SU-DHL-6 (cell line): ENCODE results near the gene NACAD.

Source experiments
- EZH2phosphoT487 ChIP-seq: fragments of 200-600 bp; sonication (generic), shearing (Covaris generic); conservative IDR thresholded peaks from 2 replicates; pipeline ENCODE4 v1.6.1; 2018; ENCODE audit warnings: mild to moderate bottlenecking, antibody characterized with exemption, low read length, moderate library complexity, mixed read lengths
- TF ChIP-seq, protein P1 (sequence below): fragments of 200-600 bp; sonication (generic); IDR thresholded peaks from one replicate; pipeline ENCODE4 v1.5.1; 2017; ENCODE audit warnings: antibody characterized with exemption, mild to moderate bottlenecking, low read length, moderate library complexity; ENCODE audit not compliant: insufficient read depth, poor library complexity, severe bottlenecking

DNA sequence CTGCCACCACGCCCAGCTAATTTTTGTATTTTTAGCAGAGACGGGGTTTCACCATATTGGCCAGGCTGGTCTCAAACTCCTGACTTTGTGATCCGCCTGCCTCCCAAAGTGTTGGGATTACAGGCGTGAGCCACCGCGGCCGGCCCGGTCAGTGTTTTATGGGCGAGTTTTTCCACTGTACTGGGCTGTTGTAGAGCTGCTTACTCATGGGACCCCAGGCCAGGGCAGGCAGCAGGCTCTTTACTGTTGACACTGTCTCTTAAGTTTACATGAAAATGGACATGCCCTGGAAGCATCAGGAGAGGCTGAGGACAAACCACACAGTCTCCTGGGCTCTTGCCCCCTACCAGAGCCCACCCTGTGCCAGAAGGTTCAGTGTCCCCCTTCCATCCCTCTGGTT, 11.2 kb downstream of the NACAD start:
- TF ChIP-seq, protein P1, sequence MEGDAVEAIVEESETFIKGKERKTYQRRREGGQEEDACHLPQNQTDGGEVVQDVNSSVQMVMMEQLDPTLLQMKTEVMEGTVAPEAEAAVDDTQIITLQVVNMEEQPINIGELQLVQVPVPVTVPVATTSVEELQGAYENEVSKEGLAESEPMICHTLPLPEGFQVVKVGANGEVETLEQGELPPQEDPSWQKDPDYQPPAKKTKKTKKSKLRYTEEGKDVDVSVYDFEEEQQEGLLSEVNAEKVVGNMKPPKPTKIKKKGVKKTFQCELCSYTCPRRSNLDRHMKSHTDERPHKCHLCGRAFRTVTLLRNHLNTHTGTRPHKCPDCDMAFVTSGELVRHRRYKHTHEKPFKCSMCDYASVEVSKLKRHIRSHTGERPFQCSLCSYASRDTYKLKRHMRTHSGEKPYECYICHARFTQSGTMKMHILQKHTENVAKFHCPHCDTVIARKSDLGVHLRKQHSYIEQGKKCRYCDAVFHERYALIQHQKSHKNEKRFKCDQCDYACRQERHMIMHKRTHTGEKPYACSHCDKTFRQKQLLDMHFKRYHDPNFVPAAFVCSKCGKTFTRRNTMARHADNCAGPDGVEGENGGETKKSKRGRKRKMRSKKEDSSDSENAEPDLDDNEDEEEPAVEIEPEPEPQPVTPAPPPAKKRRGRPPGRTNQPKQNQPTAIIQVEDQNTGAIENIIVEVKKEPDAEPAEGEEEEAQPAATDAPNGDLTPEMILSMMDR = no peak
- no peak for TF ChIP-seq EZH2phosphoT487
